ENCODE results near the gene DOCK11.

The DOCK11 gene

GRCh38 chrX:118522230-118522926 is 26.8 kb downstream of the DOCK11 start:
- no peak overlapping the region for H3K27ac ChIP-seq (ENCODE audit: low read length)
- no peaks in the 10 kb centered on the region for H3K9me3 ChIP-seq (ENCODE audit: insufficient read depth, low read length, severe bottlenecking)
- no peaks in the 10 kb centered on the region; the same call in 1 of the 2 replicates for H3K4me1 ChIP-seq (ENCODE audit: insufficient read depth, low read length)
- H2AFZ ChIP-seq (ENCODE audit: low read depth, low read length) = no peak overlapping the region
- no peaks in the 10 kb centered on the region for H4K20me1 ChIP-seq (ENCODE audit: insufficient read depth, low read length)
- H3K9ac ChIP-seq (ENCODE audit: low read depth, low read length) = no peak overlapping the region
- H3K4me3 ChIP-seq (ENCODE audit: low read depth in 1 of 2, low read length in 2 of 2) = no peak overlapping the region
- H3K27me3 ChIP-seq (ENCODE audit: insufficient read depth, low read length, poor library complexity) = no peaks in the 10 kb centered on the region
- DNase-seq = no peak
- peaks cover 41% of the 10 kb centered on the region for H3K79me2 ChIP-seq (ENCODE audit: insufficient read depth, low read length)
- H3K4me2 ChIP-seq (ENCODE audit: insufficient read depth, low read length) = no peak overlapping the region
- TF ChIP-seq EZH2 (IDR thresholded peaks at IDR 0.05; ENCODE audit: borderline replicate concordance, low read depth, low read length, severe bottlenecking) = no peak
- TF ChIP-seq, protein P1, sequence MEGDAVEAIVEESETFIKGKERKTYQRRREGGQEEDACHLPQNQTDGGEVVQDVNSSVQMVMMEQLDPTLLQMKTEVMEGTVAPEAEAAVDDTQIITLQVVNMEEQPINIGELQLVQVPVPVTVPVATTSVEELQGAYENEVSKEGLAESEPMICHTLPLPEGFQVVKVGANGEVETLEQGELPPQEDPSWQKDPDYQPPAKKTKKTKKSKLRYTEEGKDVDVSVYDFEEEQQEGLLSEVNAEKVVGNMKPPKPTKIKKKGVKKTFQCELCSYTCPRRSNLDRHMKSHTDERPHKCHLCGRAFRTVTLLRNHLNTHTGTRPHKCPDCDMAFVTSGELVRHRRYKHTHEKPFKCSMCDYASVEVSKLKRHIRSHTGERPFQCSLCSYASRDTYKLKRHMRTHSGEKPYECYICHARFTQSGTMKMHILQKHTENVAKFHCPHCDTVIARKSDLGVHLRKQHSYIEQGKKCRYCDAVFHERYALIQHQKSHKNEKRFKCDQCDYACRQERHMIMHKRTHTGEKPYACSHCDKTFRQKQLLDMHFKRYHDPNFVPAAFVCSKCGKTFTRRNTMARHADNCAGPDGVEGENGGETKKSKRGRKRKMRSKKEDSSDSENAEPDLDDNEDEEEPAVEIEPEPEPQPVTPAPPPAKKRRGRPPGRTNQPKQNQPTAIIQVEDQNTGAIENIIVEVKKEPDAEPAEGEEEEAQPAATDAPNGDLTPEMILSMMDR (IDR thresholded peaks at IDR 0.05; ENCODE audit: borderline replicate concordance, extremely low read depth, low read length, poor library complexity, severe bottlenecking) = no peak
- ATAC-seq (ENCODE audit: insufficient read depth, low read depth) = no peak
- H3K36me3 ChIP-seq (ENCODE audit: insufficient read depth, low read length) = no peaks in the 10 kb centered on the region

DNA sequence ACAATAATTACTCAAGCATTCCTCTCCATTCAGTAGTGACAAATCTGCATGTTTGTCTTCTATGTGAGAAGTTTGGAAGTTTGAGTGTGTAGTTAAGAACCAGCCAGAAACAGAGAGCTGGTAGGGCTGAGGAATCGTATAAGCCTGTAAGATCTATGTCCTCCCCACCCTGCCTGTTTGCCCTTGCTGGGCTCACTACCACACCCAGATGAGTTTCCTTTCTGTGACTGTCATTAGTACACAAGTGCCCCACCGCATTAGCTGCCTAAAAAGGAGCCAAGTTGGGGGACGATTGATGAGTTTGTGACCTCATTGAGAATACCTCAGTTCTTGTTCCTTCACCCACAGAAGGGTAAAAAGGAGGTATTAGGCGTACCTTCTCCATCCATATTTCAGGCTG is 28.3 kb downstream of the DOCK11 start:
- no peak overlapping the region for H3K4me2 ChIP-seq (ENCODE audit: insufficient read depth, low read length)

GRCh38 chrX:118524344-118524743 is 28.7 kb downstream of the DOCK11 start:
- H3K4me3 ChIP-seq (ENCODE audit: low read depth in 1 of 2, low read length in 2 of 2) = no peak overlapping the region
- H4K20me1 ChIP-seq (ENCODE audit: insufficient read depth, low read length) = no peaks in the 10 kb centered on the region
- no peaks in the 10 kb centered on the region for H3K36me3 ChIP-seq (ENCODE audit: insufficient read depth, low read length)
- no peak for DNase-seq
- no peak overlapping the region for H3K9ac ChIP-seq (ENCODE audit: low read depth, low read length)
- no peak overlapping the region for H2AFZ ChIP-seq (ENCODE audit: low read depth, low read length)
- H3K4me1 ChIP-seq (ENCODE audit: insufficient read depth, low read length) = peaks cover 13% of the 10 kb centered on the region
- H3K4me2 ChIP-seq (ENCODE audit: insufficient read depth, low read length) = no peak overlapping the region
- H3K79me2 ChIP-seq (ENCODE audit: insufficient read depth, low read length) = peaks cover 44% of the 10 kb centered on the region
- H3K27ac ChIP-seq (ENCODE audit: low read length) = no peak overlapping the region
- ATAC-seq (ENCODE audit: insufficient read depth, low read depth) = no peak
- TF ChIP-seq, protein P1 (IDR thresholded peaks at IDR 0.05; ENCODE audit: borderline replicate concordance, extremely low read depth, low read length, poor library complexity, severe bottlenecking) = no peak
- TF ChIP-seq EZH2 (IDR thresholded peaks at IDR 0.05; ENCODE audit: borderline replicate concordance, low read depth, low read length, severe bottlenecking) = no peak
- H3K9me3 ChIP-seq (ENCODE audit: insufficient read depth, low read length, severe bottlenecking) = no peaks in the 10 kb centered on the region
- H3K27me3 ChIP-seq (ENCODE audit: insufficient read depth, low read length, poor library complexity) = no peaks in the 10 kb centered on the region

More for the DNA sequence above, 28.3 kb downstream of the DOCK11 start:
- no peak overlapping the region for H2AFZ ChIP-seq (ENCODE audit: low read depth, low read length)
- peaks cover 40% of the 10 kb centered on the region for H3K79me2 ChIP-seq (ENCODE audit: insufficient read depth, low read length)
- DNase-seq (no peak), ATAC-seq (ENCODE audit: insufficient read depth, low read depth) (no peak)
- no peaks in the 10 kb centered on the region for H3K9me3 ChIP-seq (ENCODE audit: insufficient read depth, low read length, severe bottlenecking)
- H3K9ac ChIP-seq (ENCODE audit: low read depth, low read length) = no peak overlapping the region
- H4K20me1 ChIP-seq (ENCODE audit: insufficient read depth, low read length) = no peaks in the 10 kb centered on the region
- no peak overlapping the region for H3K27ac ChIP-seq (ENCODE audit: low read length)
- H3K36me3 ChIP-seq (ENCODE audit: insufficient read depth, low read length) = no peaks in the 10 kb centered on the region
- no peak overlapping the region for H3K4me3 ChIP-seq (ENCODE audit: low read depth in 1 of 2, low read length in 2 of 2)
- H3K27me3 ChIP-seq (ENCODE audit: insufficient read depth, low read length, poor library complexity) = no peaks in the 10 kb centered on the region
- no peak for TF ChIP-seq EZH2 (IDR thresholded peaks at IDR 0.05; ENCODE audit: borderline replicate concordance, low read depth, low read length, severe bottlenecking)
- TF ChIP-seq, protein P1 (IDR thresholded peaks at IDR 0.05; ENCODE audit: borderline replicate concordance, extremely low read depth, low read length, poor library complexity, severe bottlenecking) = no peak
- H3K4me1 ChIP-seq (ENCODE audit: insufficient read depth, low read length) = peaks cover 9% of the 10 kb centered on the region

Measured in DND-41 (cell line).